ENCODE data around the gene PIEZO1.

PIEZO1 gene

GRCh38 chr16:88815901-88816589 is 31.0 kb upstream of the PIEZO1 start:
- DNase-seq = peak; percentile 74

GRCh38 chr16:88815227-88815626 is 30.2 kb upstream of the PIEZO1 start:
- no peak for DNase-seq

- DNase-seq = no peak
These were observed 29.1 kb upstream of the PIEZO1 start for GRCh38 chr16:88814144-88814502.

- DNase-seq = no peak
These were observed 28.5 kb upstream of the PIEZO1 start for GRCh38 chr16:88813269-88814143.

- peak; percentile 69 for DNase-seq
These were observed 27.7 kb upstream of the PIEZO1 start for GRCh38 chr16:88812513-88813268.

- peak; percentile 93 for DNase-seq
These were observed 26.9 kb upstream of the PIEZO1 start, which contains the start of gene APRT for GRCh38 chr16:88811769-88812512. Gene APRT (minus strand): TSS chr16:88811928. CDS start chr16:88811899, 29 bp downstream.

GRCh38 chr16:88810912-88811768 is 26.1 kb upstream of the PIEZO1 start:
- DNase-seq = peak; percentile 85

GRCh38 chr16:88810166-88810911 is 25.3 kb upstream of the PIEZO1 start:
- peak; percentile 57 for DNase-seq

GRCh38 chr16:88809676-88810165 is 24.7 kb upstream of the PIEZO1 start:
- DNase-seq = peak; percentile 47

- peak; percentile 42 for DNase-seq
These were observed 24.2 kb upstream of the PIEZO1 start for GRCh38 chr16:88809068-88809675.

GRCh38 chr16:88807626-88808453 is 22.8 kb upstream of the PIEZO1 start:
- DNase-seq = no peak

- DNase-seq = no peak
These were observed 22.2 kb upstream of the PIEZO1 start for GRCh38 chr16:88807142-88807625.

GRCh38 chr16:88806491-88807111 is 21.6 kb upstream of the PIEZO1 start:
- no peak for DNase-seq

- no peak for DNase-seq
These were observed 20.9 kb upstream of the PIEZO1 start for GRCh38 chr16:88805887-88806393.

GRCh38 chr16:88805340-88805715 is 20.3 kb upstream of the PIEZO1 start:
- DNase-seq = no peak

- peak; percentile 85 for DNase-seq
These were observed 19.7 kb upstream of the PIEZO1 start for GRCh38 chr16:88804552-88805339.

GRCh38 chr16:88804173-88804551 is 19.1 kb upstream of the PIEZO1 start:
- peak; percentile 45 for DNase-seq
